B cell (primary cell): ENCODE measurements around the gene SFTPB. TPM values are rescaled to one million over a fixed set of nuclear protein-coding genes. Genes with fewer than 3 reads are reported as not detected.
"Not testable (repeated sequence)": the region's sequence is repeated elsewhere in the genome, so short reads cannot be mapped to it uniquely, and the experiment has no call there.

ENCODE experiments used
- ATAC-seq: fragments of 200-7000 bp; cut with Tn5 transposase; one replicate; pipeline ENCODE4 v1.10.0; 2021; ENCODE audit warnings: low read depth, mild to moderate bottlenecking, moderate number of reproducible peaks, moderate library complexity
- CTCF ChIA-PET: fragments of 350-600 bp; sonication (Branson Sonifier 250); formaldehyde crosslinking; loops from one replicate; lab custom pipeline; 2021; ENCODE audit warnings: antibody characterized with exemption, inconsistent platforms; lab: Charles Lee
- POLR2A ChIA-PET: fragments of 350-600 bp; sonication (Branson Sonifier 250); formaldehyde crosslinking; loops from one replicate; lab custom pipeline; 2021; ENCODE audit warnings: antibody characterized with exemption; lab: Charles Lee
- DNase-seq: peaks from one replicate; pipeline ENCODE4 v3.0.0; 2013
- H2AFZ ChIP-seq: 2 replicates; pipeline ENCODE4 v1.6.1; 2012; ENCODE audit warnings: mild to moderate bottlenecking, low read depth, low read length; ENCODE audit not compliant: insufficient read depth, poor library complexity, severe bottlenecking
- H3K27ac ChIP-seq, 2 donors: 1 replicate in 1 of 2; 2 replicates in 1 of 2; pipeline ENCODE4 v1.5.1; 2012 to 2013; ENCODE audit warnings: low read length in 2 of 2, mild to moderate bottlenecking in 2 of 2, moderate library complexity in 1 of 2
- H3K27me3 ChIP-seq, 4 experiments: fragments of 200-600 bp in 1 of 4; sonication (generic) in 1 of 4; replicated peaks in 1 of 4; 1 replicate in 2 of 4; 2 replicates in 2 of 4; pipeline versions ENCODE4 v1.6.1 to v1.7.0; 2013 to 2016; ENCODE audit warnings: low read length in 3 of 4, mild to moderate bottlenecking in 2 of 4, mixed read lengths in 1 of 4, moderate library complexity in 1 of 4; ENCODE audit not compliant: insufficient read depth in 4 of 4, control insufficient read depth in 3 of 4; ENCODE audit errors: control extremely low read depth in 1 of 4
- H3K36me3 ChIP-seq, 2 experiments: replicated peaks in 1 of 2; 1 replicate in 1 of 2; 2 replicates in 1 of 2; pipeline versions ENCODE4 v1.6.1 to v1.7.1; 2013; ENCODE audit warnings: low read length in 1 of 2; ENCODE audit not compliant: insufficient read depth in 2 of 2, control insufficient read depth in 1 of 2; ENCODE audit errors: control extremely low read depth in 1 of 2, extremely low read depth in 1 of 2
- H3K4me1 ChIP-seq, 2 donors: fragments of 200-600 bp in 1 of 2; sonication (generic) in 1 of 2; 1 replicate in 1 of 2; 2 replicates in 1 of 2; pipeline versions ENCODE4 v1.5.1 to v1.6.1; 2013 to 2017; ENCODE audit warnings: low read length in 2 of 2; ENCODE audit not compliant: control insufficient read depth in 2 of 2, insufficient read depth in 2 of 2
- H3K4me2 ChIP-seq: replicated peaks from 2 replicates; pipeline ENCODE3; 2012; ENCODE audit warnings: mild to moderate bottlenecking, low read depth, low read length; ENCODE audit not compliant: poor library complexity, severe bottlenecking
- H3K4me3 ChIP-seq, 5 experiments: fragments of 200-600 bp in 1 of 5; sonication (generic) in 1 of 5; 1 replicate in 3 of 5; 2 replicates in 2 of 5; pipeline versions ENCODE4 v1.5.1 to v1.7.0; 2011 to 2016; ENCODE audit warnings: low read length in 4 of 5, mild to moderate bottlenecking in 4 of 5, low read depth in 2 of 5, control low read depth in 1 of 5, moderate library complexity in 1 of 5; ENCODE audit not compliant: insufficient read depth in 1 of 5; ENCODE audit errors: control extremely low read depth in 1 of 5, extremely low read depth in 1 of 5
- H3K79me2 ChIP-seq: fragments of 200-600 bp; sonication (generic); one replicate; pipeline ENCODE4 v1.6.0; 2016; ENCODE audit warnings: low read length; ENCODE audit not compliant: control insufficient read depth, insufficient read depth
- H3K9ac ChIP-seq: fragments of 200-600 bp; sonication (generic); 2 replicates; pipeline ENCODE4 v1.6.1; 2017; ENCODE audit warnings: mild to moderate bottlenecking, low read length, moderate library complexity
- H3K9me3 ChIP-seq, 3 donors: one replicate each; pipeline versions ENCODE4 v1.6.1 to v1.7.1; 2013; ENCODE audit warnings: low read length in 2 of 3; ENCODE audit not compliant: control insufficient read depth in 2 of 3, insufficient read depth in 1 of 3; ENCODE audit errors: control extremely low read depth in 1 of 3
- H4K20me1 ChIP-seq: 2 replicates; pipeline ENCODE4 v1.6.0; 2012; ENCODE audit warnings: mild to moderate bottlenecking, low read length; ENCODE audit not compliant: insufficient read depth, control insufficient read depth, poor library complexity, severe bottlenecking
- H3K27ac Mint-ChIP-seq: one replicate; pipeline ENCODE4 v1.8.0; 2021; ENCODE audit warnings: mixed read lengths
- H3K27me3 Mint-ChIP-seq: one replicate; pipeline ENCODE4 v1.8.0; 2021; ENCODE audit warnings: mixed read lengths
- H3K4me1 Mint-ChIP-seq: one replicate; pipeline ENCODE4 v1.8.0; 2021; ENCODE audit warnings: mixed read lengths
- H3K4me3 Mint-ChIP-seq: one replicate; pipeline ENCODE4 v1.8.0; 2021; ENCODE audit warnings: mixed read lengths
- H3K9me3 Mint-ChIP-seq: one replicate; pipeline ENCODE4 v1.8.0; 2022; ENCODE audit warnings: mixed read lengths; ENCODE audit not compliant: insufficient read depth
- EZH2 ChIP-seq: IDR thresholded peaks from 2 replicates; pipeline ENCODE4 v1.6.1; 2012; ENCODE audit warnings: borderline replicate concordance, low read depth, mild to moderate bottlenecking, moderate library complexity, low read length; ENCODE audit not compliant: insufficient read depth, poor library complexity, severe bottlenecking
- WGBS: methylation state at CpG from one replicate; pipeline ENCODE4 v1.1.5; 2013; ENCODE audit warnings: missing lambda C conversion rate; ENCODE audit not compliant: insufficient coverage; 5-methylcytosine and 5-hydroxymethylcytosine counted together
- intact Hi-C: fragments of 100-400 bp; cut with micrococcal nuclease; formaldehyde crosslinking; loops from one replicate; pipeline ENCODE4 v1.10.0; 2022
- polyA plus RNA-seq: library from polyadenylated mRNA; depleted of rRNA; stranded (reverse); fragments of >200 nt; gene quantifications from 2 replicates; pipeline ENCODE4 v1.2.3, GENCODE V29; 2012
- total RNA-seq, 2 donors: library from RNA; stranded (reverse); fragments of 120-200 nt in 1 of 2; gene quantifications; 1 replicate in 1 of 2; 2 replicates in 1 of 2; pipeline versions ENCODE4 v1.2.3 to v1.2.4, GENCODE V29; 2013 to 2022
- TF ChIP-seq, protein P1 (sequence below): fragments of 200-600 bp; IDR thresholded peaks from one replicate; pipeline ENCODE4 v1.8.0; 2022; ENCODE audit warnings: antibody characterized with exemption, mild to moderate bottlenecking

Gene SFTPB
- total and polyA plus RNA-seq, 2 donors (not counting 1 experiment from before 2014, with no cell fraction given): not detected

DNA sequence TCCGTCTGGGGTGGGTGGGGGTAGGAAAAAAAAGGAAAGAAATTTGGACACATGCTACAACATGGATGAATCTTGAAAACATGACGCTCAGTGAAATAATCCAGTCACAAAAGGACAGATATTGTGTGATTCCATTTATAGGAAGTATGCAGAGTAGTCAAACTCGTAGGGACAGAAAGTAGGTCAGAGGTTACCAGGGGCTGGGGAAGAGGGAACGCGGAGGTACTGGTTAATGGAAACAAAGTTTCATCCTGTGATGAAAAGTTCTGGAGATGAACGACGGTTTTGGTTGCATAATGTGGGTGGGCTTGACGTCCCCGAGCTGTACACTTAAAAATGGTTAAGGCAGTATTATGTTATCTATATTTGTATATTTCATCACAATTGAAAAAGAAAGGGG is 4.5 kb upstream of the SFTPB start:
- Histone ChIP-seq H3K4me1 (peaks cover 5 to 6% of the 10 kb centered on the region in 2 donors), H2AFZ (no peak overlapping the region), H3K4me3 (no peak overlapping the region), H3K9me3 (no peaks in the 10 kb centered on the region), H3K4me2 (no peak overlapping the region), H3K79me2 (no peaks in the 10 kb centered on the region), H3K9ac (no peak overlapping the region), H4K20me1 (no peaks in the 10 kb centered on the region), H3K36me3 (no peaks in the 10 kb centered on the region), H3K27ac (no peak overlapping the region), H3K27me3 (no peaks in the 10 kb centered on the region)
- Mint-ChIP-seq H3K4me1 (peaks cover 13% of the 10 kb centered on the region), H3K27me3 (peaks cover 4% of the 10 kb centered on the region), H3K4me3 (no peak overlapping the region), H3K27ac (no peak overlapping the region), H3K9me3 (no peaks in the 10 kb centered on the region)
- TF ChIP-seq, protein P1, sequence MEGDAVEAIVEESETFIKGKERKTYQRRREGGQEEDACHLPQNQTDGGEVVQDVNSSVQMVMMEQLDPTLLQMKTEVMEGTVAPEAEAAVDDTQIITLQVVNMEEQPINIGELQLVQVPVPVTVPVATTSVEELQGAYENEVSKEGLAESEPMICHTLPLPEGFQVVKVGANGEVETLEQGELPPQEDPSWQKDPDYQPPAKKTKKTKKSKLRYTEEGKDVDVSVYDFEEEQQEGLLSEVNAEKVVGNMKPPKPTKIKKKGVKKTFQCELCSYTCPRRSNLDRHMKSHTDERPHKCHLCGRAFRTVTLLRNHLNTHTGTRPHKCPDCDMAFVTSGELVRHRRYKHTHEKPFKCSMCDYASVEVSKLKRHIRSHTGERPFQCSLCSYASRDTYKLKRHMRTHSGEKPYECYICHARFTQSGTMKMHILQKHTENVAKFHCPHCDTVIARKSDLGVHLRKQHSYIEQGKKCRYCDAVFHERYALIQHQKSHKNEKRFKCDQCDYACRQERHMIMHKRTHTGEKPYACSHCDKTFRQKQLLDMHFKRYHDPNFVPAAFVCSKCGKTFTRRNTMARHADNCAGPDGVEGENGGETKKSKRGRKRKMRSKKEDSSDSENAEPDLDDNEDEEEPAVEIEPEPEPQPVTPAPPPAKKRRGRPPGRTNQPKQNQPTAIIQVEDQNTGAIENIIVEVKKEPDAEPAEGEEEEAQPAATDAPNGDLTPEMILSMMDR: no peak
- TF ChIP-seq EZH2: no peak
- CTCF ChIA-PET: interaction anchor here (1.7 kb wide), 1 partner anchor 55 kb away, joined by 3 read pairs; no protein-coding TSS in a partner anchor
- ATAC-seq: no peak
- intact Hi-C loops: no loop called here
- no peak for DNase-seq
- 76% methylated on average over 5 of the region's 9 CpGs for WGBS
- POLR2A ChIA-PET: no interaction called here

DNA sequence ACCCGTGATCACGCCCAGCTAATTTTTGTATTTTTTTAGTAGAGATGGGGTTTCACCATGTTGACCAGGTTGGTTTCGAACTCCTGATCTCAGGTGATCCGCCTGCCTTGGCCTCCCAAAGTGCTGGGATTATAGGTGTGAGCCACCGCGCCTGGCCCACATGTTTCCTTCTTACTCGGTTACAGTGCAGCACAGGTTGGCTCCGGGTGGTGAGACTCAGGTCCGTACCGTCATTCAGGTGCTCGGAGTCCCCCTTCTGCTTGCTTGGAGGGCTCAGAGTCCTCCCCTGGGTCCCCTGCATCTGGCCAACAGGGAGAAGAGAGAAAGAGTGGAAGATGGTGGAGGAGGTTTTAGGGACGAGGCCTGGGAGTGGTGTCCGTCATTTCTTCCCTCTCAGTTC is 2.4 kb upstream of the SFTPB start:
- H3K9me3 ChIP-seq, H3K4me1 ChIP-seq, H3K9ac ChIP-seq, H3K4me2 ChIP-seq, H2AFZ ChIP-seq, H3K27ac Mint-ChIP-seq, intact Hi-C loops, ATAC-seq, H3K27me3 ChIP-seq, DNase-seq, H3K4me3 Mint-ChIP-seq, H3K9me3 Mint-ChIP-seq, H3K36me3 ChIP-seq, H3K4me3 ChIP-seq, H3K79me2 ChIP-seq, H3K27me3 Mint-ChIP-seq, H3K27ac ChIP-seq, H4K20me1 ChIP-seq: not testable (repeated sequence)
- POLR2A ChIA-PET: interaction anchor here (0.7 kb wide), 1 partner anchor 23 kb away, joined by 3 read pairs; no protein-coding TSS in a partner anchor
- H3K4me1 Mint-ChIP-seq: peaks cover 13% of the 10 kb centered on the region
- WGBS: 83% methylated on average over 10 of the region's 13 CpGs
- CTCF ChIA-PET: interaction anchor here (1.0 kb wide), 1 partner anchor 37 kb away, joined by 5 read pairs; no protein-coding TSS in a partner anchor
